ENCODE measurements around the gene EIF4EBP3. TPM values are rescaled to one million over a fixed set of nuclear protein-coding genes. Genes with fewer than 3 reads are reported as not detected.

EIF4EBP3 gene
- total and polyA plus RNA-seq, 2 donors (not counting 3 experiments of a cell fraction or from before 2014, with no cell fraction given): 3.7 to 7.6 TPM

DNA sequence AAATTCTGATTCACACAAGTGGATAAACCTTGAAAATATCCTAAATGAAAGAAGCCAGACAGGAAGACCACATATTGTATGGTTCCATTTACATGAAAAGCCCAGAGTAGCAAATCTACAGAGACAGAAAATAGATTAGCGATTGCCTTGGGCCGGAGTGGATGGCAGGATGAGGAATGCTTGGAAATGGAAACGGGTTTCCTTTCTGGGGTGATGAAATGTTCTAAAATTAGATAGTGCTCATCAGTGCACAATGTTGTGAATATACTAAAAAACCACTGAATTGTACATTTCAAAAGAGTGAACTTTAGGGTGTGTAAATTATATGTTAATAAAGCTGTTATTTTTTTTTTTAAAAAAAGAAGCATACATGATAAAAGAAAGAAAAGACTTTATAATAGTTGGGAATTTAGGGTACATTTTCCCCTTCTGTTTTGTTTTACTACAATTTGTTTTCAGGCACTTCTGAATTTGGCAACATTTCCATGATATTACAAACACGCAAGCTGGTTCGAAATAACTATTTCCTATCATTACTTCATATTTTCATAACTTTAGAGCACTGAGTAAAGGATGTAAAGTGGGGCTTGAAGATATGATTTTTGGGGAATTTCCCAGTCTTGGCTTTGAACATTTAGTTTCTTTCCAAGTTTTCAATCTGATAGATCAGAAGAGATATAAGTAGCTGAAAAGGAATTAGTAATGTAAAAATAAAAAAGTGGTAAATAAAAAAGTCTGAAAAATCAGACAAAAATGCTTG, 41.0 kb downstream of the EIF4EBP3 start:
- H3K36me3 ChIP-seq (ENCODE audit: control insufficient read depth in 2 of 2, extremely low read depth in 1 of 2, insufficient read depth in 2 of 2, low read length in 2 of 2): no peaks in the 10 kb centered on the region
- BruUV-seq (replicated peaks): no TSS peak
- H3K9ac ChIP-seq (replicated peaks; ENCODE audit: extremely low read depth, insufficient read depth, low read length): peak overlapping the region; percentile 23
- peak overlapping the region; percentile 58 for H3K4me2 ChIP-seq (ENCODE audit: insufficient read depth, low read length)
- no peaks in the 10 kb centered on the region for H3K79me2 ChIP-seq (ENCODE audit: control insufficient read depth, insufficient read depth, low read length)
- H3K4me1 ChIP-seq (ENCODE audit: control insufficient read depth, extremely low read depth, insufficient read depth, low read length): peaks cover 23% of the 10 kb centered on the region
- no peaks in the 10 kb centered on the region for H3K27me3 ChIP-seq (ENCODE audit: control insufficient read depth in 2 of 2, insufficient read depth in 2 of 2, low read length in 2 of 2)
- no peaks in the 10 kb centered on the region for H3K9me1 ChIP-seq (replicated peaks; ENCODE audit: control insufficient read depth, extremely low read depth, insufficient read depth, low read length)
- peak; percentile 61 for DNase-seq (ENCODE audit: low read depth, low spot score)
- dilution Hi-C loops (cut with MboI; ENCODE audit: extremely low pct_ligation_motif_present, low sequenced_read_pairs) (no loop called here), intact Hi-C loops (cut with micrococcal nuclease) (loop anchor here (2.0 kb wide), 1 partner anchor 20 kb away; no protein-coding TSS in a partner anchor)
- no peaks in the 10 kb centered on the region for H4K20me1 ChIP-seq (replicated peaks; ENCODE audit: control insufficient read depth, extremely low read depth, insufficient read depth, low read length)
- FAIRE-seq: no peak
- ChIA-PET CTCF (interaction anchor here (1.0 to 2.3 kb wide), 5 partner anchors 12 to 225 kb away, joined by 3 to 10 read pairs (median 5); partner anchors contain the start of gene CD14), POLR2A (interaction anchor here (0.7 kb wide), 1 partner anchor 44 kb away, joined by 3 read pairs; no protein-coding TSS in a partner anchor)
- H3K4me3 ChIP-seq (replicated peaks in 1 of 3; ENCODE audit: insufficient read depth in 1 of 3, low read depth in 1 of 3, low read length in 3 of 3): no peak overlapping the region
- H2AFZ ChIP-seq (ENCODE audit: low read depth, low read length): peak overlapping the region; percentile 79
- no peaks in the 10 kb centered on the region for H3K9me3 ChIP-seq (replicated peaks; ENCODE audit: control insufficient read depth, insufficient read depth, low read length)
- H3K27ac ChIP-seq (ENCODE audit: insufficient read depth, low read depth, low read length): peak overlapping the region; percentile 22
- no peak for TF ChIP-seq CTCF (IDR thresholded peaks at IDR 0.05; ENCODE audit: extremely low read depth in 1 of 2, insufficient read depth in 1 of 2, low read depth in 1 of 2, low read length in 2 of 2)
- no peak for TF ChIP-seq GATA2 (IDR thresholded peaks at IDR 0.05; ENCODE audit: insufficient read depth, insufficient read length, low read depth, low read length)
- no peak for TF ChIP-seq POLR2AphosphoS5 (IDR thresholded peaks at IDR 0.05; ENCODE audit: insufficient read depth, low read depth, low read length)
- no peak for TF ChIP-seq JUN (IDR thresholded peaks at IDR 0.05; ENCODE audit: borderline replicate concordance, insufficient read depth, insufficient read length, low read depth)
- TF ChIP-seq POLR2A (IDR thresholded peaks at IDR 0.05; ENCODE audit: low read depth, low read length): no peak
- TF ChIP-seq EZH2 (IDR thresholded peaks at IDR 0.05; ENCODE audit: borderline replicate concordance, low read depth, low read length, severe bottlenecking): no peak
- no peak for TF ChIP-seq FOS (IDR thresholded peaks at IDR 0.05; ENCODE audit: borderline replicate concordance, insufficient read depth, low read length)
- TF ChIP-seq MAX (IDR thresholded peaks at IDR 0.05; ENCODE audit: insufficient read depth, insufficient read length): no peak
- TF ChIP-seq MYC (IDR thresholded peaks at IDR 0.05; ENCODE audit: low read depth, low read length): no peak

All from endothelial cell of umbilical vein (primary cell).